ENCODE data around the gene MLLT6.

The MLLT6 gene

DNA sequence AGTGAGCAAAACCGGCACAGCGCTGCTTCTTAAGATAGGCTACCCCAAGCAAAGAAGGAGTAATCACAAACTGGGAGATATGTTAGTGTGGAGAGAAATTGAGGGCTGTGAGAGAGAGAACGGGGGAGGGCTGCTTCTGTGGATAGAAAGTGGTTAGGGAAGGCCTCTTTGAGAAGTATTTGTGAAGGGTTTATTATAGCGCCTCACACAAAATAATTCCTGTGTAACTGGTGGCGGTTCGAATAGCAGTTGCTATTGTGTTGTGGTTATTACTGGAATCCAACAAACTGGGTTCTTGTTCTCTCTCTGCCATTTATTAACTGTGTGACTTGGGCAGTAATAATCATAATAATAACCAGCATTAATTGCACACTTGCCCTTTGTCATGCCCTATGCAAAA lies 15.9 kb downstream of the MLLT6 start:
- H3K9me2 ChIP-seq (replicated peaks; ENCODE audit: insufficient read depth, low read length), result no peaks in the 10 kb centered on the region
- no peaks in the 10 kb centered on the region for H3K79me2 ChIP-seq (ENCODE audit: insufficient read depth, low read length)
- no peaks in the 10 kb centered on the region for H4K20me1 ChIP-seq (ENCODE audit: low read depth, low read length)
- TF ChIP-seq, protein P1, sequence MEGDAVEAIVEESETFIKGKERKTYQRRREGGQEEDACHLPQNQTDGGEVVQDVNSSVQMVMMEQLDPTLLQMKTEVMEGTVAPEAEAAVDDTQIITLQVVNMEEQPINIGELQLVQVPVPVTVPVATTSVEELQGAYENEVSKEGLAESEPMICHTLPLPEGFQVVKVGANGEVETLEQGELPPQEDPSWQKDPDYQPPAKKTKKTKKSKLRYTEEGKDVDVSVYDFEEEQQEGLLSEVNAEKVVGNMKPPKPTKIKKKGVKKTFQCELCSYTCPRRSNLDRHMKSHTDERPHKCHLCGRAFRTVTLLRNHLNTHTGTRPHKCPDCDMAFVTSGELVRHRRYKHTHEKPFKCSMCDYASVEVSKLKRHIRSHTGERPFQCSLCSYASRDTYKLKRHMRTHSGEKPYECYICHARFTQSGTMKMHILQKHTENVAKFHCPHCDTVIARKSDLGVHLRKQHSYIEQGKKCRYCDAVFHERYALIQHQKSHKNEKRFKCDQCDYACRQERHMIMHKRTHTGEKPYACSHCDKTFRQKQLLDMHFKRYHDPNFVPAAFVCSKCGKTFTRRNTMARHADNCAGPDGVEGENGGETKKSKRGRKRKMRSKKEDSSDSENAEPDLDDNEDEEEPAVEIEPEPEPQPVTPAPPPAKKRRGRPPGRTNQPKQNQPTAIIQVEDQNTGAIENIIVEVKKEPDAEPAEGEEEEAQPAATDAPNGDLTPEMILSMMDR (IDR thresholded peaks at IDR 0.05; ENCODE audit: insufficient read depth, low read length, poor library complexity, severe bottlenecking), result no peak
- TF ChIP-seq EZH2phosphoT487 (conservative IDR thresholded peaks at IDR 0.05; ENCODE audit: low read length), result no peak
- no peaks in the 10 kb centered on the region for H3K27me3 ChIP-seq (ENCODE audit: low read length)
- H3K36me3 ChIP-seq (ENCODE audit: low read length), result peaks cover 3% of the 10 kb centered on the region; the same call in 1 of the 2 replicates
- no peaks in the 10 kb centered on the region for H3F3A ChIP-seq (ENCODE audit: insufficient read depth)
- no peak overlapping the region for H2AFZ ChIP-seq (ENCODE audit: low read depth, low read length, severe bottlenecking)
- H3K4me2 ChIP-seq (ENCODE audit: low read depth, low read length, poor library complexity, severe bottlenecking), result no peak overlapping the region
- H3K27ac ChIP-seq (ENCODE audit: low read depth, low read length), result no peak overlapping the region
- H3K9me3 ChIP-seq (ENCODE audit: insufficient read depth, low read length), result no peaks in the 10 kb centered on the region
- no peak overlapping the region for H3K9ac ChIP-seq (ENCODE audit: low read length)
- no peak overlapping the region for H3K4me3 ChIP-seq (ENCODE audit: insufficient read depth, low read length, poor library complexity, severe bottlenecking)

DNA sequence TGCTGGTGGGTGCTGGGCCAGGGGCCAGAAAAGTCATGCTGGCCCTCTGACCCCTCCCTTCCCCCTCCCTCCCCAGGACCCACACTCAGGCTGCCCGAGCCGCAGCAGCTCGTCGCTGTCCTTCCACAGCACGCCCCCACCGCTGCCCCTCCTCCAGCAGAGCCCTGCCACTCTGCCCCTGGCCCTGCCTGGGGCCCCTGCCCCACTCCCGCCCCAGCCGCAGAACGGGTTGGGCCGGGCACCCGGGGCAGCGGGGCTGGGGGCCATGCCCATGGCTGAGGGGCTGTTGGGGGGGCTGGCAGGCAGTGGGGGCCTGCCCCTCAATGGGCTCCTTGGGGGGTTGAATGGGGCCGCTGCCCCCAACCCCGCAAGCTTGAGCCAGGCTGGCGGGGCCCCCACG lies 16.7 kb downstream of the MLLT6 start:
- no peaks in the 10 kb centered on the region for H3F3A ChIP-seq (ENCODE audit: insufficient read depth)
- H3K9ac ChIP-seq (ENCODE audit: low read length), result no peak overlapping the region
- no peak overlapping the region for H3K4me2 ChIP-seq (ENCODE audit: low read depth, low read length, poor library complexity, severe bottlenecking)

DNA sequence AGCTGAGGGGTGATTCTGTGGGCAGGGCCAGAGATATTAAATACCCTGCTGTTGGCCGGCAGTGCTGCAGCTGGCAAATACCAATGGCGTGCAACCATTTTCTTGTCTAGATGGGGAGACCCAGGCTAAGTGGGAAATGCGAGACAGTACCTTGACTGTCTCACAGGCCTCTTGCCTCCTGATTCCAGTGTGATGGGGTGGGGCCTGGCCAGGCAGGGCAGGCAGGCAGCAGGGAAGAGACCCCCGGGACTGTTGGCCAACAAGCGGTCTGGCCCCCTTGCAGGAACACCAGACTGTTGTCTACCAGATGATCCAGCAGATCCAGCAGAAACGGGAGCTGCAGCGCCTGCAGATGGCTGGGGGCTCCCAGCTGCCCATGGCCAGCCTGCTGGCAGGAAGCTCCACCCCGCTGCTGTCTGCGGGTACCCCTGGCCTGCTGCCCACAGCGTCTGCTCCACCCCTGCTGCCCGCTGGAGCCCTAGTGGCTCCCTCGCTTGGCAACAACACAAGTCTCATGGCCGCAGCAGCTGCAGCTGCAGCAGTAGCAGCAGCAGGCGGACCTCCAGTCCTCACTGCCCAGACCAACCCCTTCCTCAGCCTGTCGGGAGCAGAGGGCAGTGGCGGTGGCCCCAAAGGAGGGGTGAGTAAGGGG lies 19.4 kb downstream of the MLLT6 start:
- Histone ChIP-seq H3K9ac (ENCODE audit: low read length) (no peak overlapping the region), H3K27ac (ENCODE audit: low read depth, low read length) (no peak overlapping the region), H3K36me3 (ENCODE audit: low read length) (0 out of 2 replicates have a peak, but pooled peaks cover 3% of the 10 kb centered on the region), H3K79me2 (ENCODE audit: insufficient read depth, low read length) (no peaks in the 10 kb centered on the region), H3F3A (ENCODE audit: insufficient read depth) (peaks cover 10% of the 10 kb centered on the region), H3K4me3 (ENCODE audit: insufficient read depth, low read length, poor library complexity, severe bottlenecking) (no peak overlapping the region), H3K9me3 (ENCODE audit: insufficient read depth, low read length) (no peaks in the 10 kb centered on the region), H3K9me2 (replicated peaks; ENCODE audit: insufficient read depth, low read length) (no peaks in the 10 kb centered on the region), H3K27me3 (ENCODE audit: low read length) (no peaks in the 10 kb centered on the region), H3K4me2 (ENCODE audit: low read depth, low read length, poor library complexity, severe bottlenecking) (no peak overlapping the region), H4K20me1 (ENCODE audit: low read depth, low read length) (no peaks in the 10 kb centered on the region), H2AFZ (ENCODE audit: low read depth, low read length, severe bottlenecking) (no peak overlapping the region)
- TF ChIP-seq, protein P1 (IDR thresholded peaks at IDR 0.05; ENCODE audit: insufficient read depth, low read length, poor library complexity, severe bottlenecking), result no peak
- no peak for TF ChIP-seq EZH2phosphoT487 (conservative IDR thresholded peaks at IDR 0.05; ENCODE audit: low read length)

More for the DNA sequence above, 16.7 kb downstream of the MLLT6 start:
- H3K4me3 ChIP-seq (ENCODE audit: insufficient read depth, low read length, poor library complexity, severe bottlenecking), result no peak overlapping the region
- H3K27ac ChIP-seq (ENCODE audit: low read depth, low read length), result no peak overlapping the region
- no peak overlapping the region for H2AFZ ChIP-seq (ENCODE audit: low read depth, low read length, severe bottlenecking)
- no peak for TF ChIP-seq EZH2phosphoT487 (conservative IDR thresholded peaks at IDR 0.05; ENCODE audit: low read length)
- TF ChIP-seq, protein P1 (IDR thresholded peaks at IDR 0.05; ENCODE audit: insufficient read depth, low read length, poor library complexity, severe bottlenecking), result no peak
- no peaks in the 10 kb centered on the region for H3K79me2 ChIP-seq (ENCODE audit: insufficient read depth, low read length)
- H3K27me3 ChIP-seq (ENCODE audit: low read length), result no peaks in the 10 kb centered on the region
- H3K9me2 ChIP-seq (replicated peaks; ENCODE audit: insufficient read depth, low read length), result no peaks in the 10 kb centered on the region
- H3K36me3 ChIP-seq (ENCODE audit: low read length), result peaks cover 3% of the 10 kb centered on the region; the same call in 1 of the 2 replicates
- H3K9me3 ChIP-seq (ENCODE audit: insufficient read depth, low read length), result no peaks in the 10 kb centered on the region
- no peaks in the 10 kb centered on the region for H4K20me1 ChIP-seq (ENCODE audit: low read depth, low read length)

All from SU-DHL-6 (cell line).